Left ventricle myocardium inferior (tissue), 1 donor: ENCODE data around the gene OR1E2. TPM values are rescaled to one million over a fixed set of nuclear protein-coding genes. Genes with fewer than 3 reads are reported as not detected.
"Not testable (repeated sequence)": the region's sequence is repeated elsewhere in the genome, so short reads cannot be mapped to it uniquely, and the experiment has no call there.

ENCODE experiments used
- DNase-seq: peaks from one replicate; pipeline ENCODE4 v3.0.0-alpha.2; 2020
- H3K27ac ChIP-seq: fragments of 200-600 bp; replicated peaks from 2 replicates; pipeline ENCODE4 v1.8.0; 2021
- H3K27me3 ChIP-seq: fragments of 200-600 bp; 2 replicates; pipeline ENCODE4 v1.8.0; 2021; ENCODE audit warnings: low read depth
- H3K36me3 ChIP-seq: fragments of 200-600 bp; 2 replicates; pipeline ENCODE4 v1.8.0; 2021
- H3K4me1 ChIP-seq: fragments of 200-600 bp; 2 replicates; pipeline ENCODE4 v1.8.0; 2021
- H3K4me3 ChIP-seq: fragments of 200-600 bp; 2 replicates; pipeline ENCODE4 v1.8.0; 2021; ENCODE audit warnings: mild to moderate bottlenecking, moderate library complexity
- H3K9me3 ChIP-seq: fragments of 200-600 bp; replicated peaks from 2 replicates; pipeline ENCODE4 v1.8.0; 2021
- CTCF ChIP-seq: fragments of 200-600 bp; IDR thresholded peaks from 2 replicates; pipeline ENCODE4 v1.8.0; 2021; ENCODE audit warnings: antibody characterized with exemption, mild to moderate bottlenecking, borderline replicate concordance
- intact Hi-C: fragments of 100-400 bp; cut with micrococcal nuclease; formaldehyde crosslinking; loops from one replicate; pipeline ENCODE4 v1.11.0; 2022
- total RNA-seq: library from RNA; stranded (reverse); fragmentation: NEBNext Ultra II Directional; extraction: Animal tissue kit (Norgen Biotek cat#: 25700); gene quantifications from one replicate; pipeline ENCODE4 v1.2.1, GENCODE V29; 2021
- donor health status: DM: no; HTN: yes; CAD: no; lungs with severe emphysema.

The OR1E2 gene
- total RNA-seq, 1 donor from 2014 or later, result not detected

- no peak for TF ChIP-seq CTCF
- no peak for DNase-seq
- Histone ChIP-seq H3K4me1 (no peaks in the 10 kb centered on the region), H3K9me3 (peaks cover 32% of the 10 kb centered on the region), H3K27me3 (no peaks in the 10 kb centered on the region), H3K27ac (no peak within 1 kb of the TSS), H3K4me3 (no peak within 1 kb of the TSS), H3K36me3 (no peaks in the 10 kb centered on the region)
- intact Hi-C loops, result no loop called here
Measured at GRCh38 chr17:3411070-3411469, 22.6 kb downstream of the OR1E2 start, which contains the start of gene OR3A3. TSS of gene OR3A3 (plus strand) at chr17:3411370.

DNA sequence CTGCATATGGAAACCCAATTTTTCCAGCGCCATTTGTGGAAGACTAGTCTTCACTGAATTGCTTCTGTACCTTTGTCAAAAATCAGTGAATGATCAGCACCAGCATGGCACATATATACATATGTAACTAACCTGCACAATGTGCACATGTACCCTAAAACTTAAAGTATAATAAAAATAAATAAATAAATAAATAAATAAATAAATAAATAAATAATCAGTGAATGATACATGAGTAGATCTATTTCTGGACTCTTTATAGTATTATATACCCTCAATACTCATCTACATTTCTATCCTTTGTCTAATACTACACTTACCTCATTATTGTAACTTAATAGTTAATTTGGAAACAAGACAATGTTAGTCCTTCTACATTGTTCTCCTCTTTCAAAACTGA, 29.8 kb downstream of the OR1E2 start:
- DNase-seq, H3K4me1 ChIP-seq, H3K27ac ChIP-seq, H3K36me3 ChIP-seq, H3K27me3 ChIP-seq, intact Hi-C loops, H3K4me3 ChIP-seq: not testable (repeated sequence)
- H3K9me3 ChIP-seq, result peaks cover 36% of the 10 kb centered on the region

GRCh38 chr17:3401786-3402185, 31.9 kb downstream of the OR1E2 start:
- DNase-seq, result no peak
- Histone ChIP-seq H3K4me3 (no peak overlapping the region), H3K36me3 (no peaks in the 10 kb centered on the region), H3K27ac (no peak overlapping the region), H3K27me3 (peaks cover 16% of the 10 kb centered on the region), H3K9me3 (peaks cover 16% of the 10 kb centered on the region), H3K4me1 (no peaks in the 10 kb centered on the region)
- TF ChIP-seq CTCF, result no peak
- intact Hi-C loops, result no loop called here

DNA sequence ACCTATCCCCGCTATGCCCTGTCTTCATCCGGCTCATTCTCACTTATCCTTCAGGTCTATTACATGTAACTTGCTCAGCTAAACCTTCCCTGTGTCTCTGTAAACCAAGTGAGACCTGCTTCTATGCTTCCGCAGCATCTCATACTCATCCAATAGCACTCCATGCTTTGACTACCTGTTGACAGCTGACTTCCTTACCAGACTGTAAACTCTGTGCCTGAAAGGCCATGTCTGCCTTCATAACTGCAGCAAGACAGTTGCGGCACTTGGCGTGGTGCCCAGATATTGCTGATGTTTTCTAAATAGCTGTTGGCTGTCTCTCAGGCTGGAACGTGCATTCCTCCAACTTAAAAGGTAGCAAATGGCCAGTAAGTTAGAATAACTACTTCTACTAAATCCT, 33.6 kb downstream of the OR1E2 start:
- Histone ChIP-seq H3K9me3 (no peaks in the 10 kb centered on the region), H3K36me3 (no peaks in the 10 kb centered on the region), H3K4me1 (no peaks in the 10 kb centered on the region), H3K27me3 (peaks cover 28% of the 10 kb centered on the region), H3K4me3 (no peak overlapping the region), H3K27ac (no peak overlapping the region)
- intact Hi-C loops, result no loop called here
- no peak for TF ChIP-seq CTCF
- DNase-seq, result no peak

DNA sequence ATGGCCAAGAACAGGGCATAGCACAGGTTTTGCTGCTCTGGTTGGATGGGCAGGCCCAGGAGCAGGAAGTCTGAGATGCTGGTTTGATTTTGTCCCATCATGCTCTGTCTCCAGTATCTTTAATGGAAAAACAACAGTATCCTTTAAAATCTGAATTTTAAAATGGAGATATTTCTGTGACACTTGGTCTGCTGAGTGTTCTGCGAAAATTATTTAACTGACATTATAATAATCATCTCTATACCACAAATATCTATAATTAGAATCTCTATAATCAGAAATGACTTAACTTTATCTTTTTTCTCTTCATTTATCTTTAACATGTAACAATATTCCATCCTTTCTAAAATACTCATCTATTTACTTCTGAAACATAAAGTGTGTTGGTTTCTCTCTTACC, 35.3 kb downstream of the OR1E2 start, which contains the start of gene OR1E1:
OR1E1 (minus strand) TSS at position 101 of the 400 bp plus-strand sequence; CDS start at position 101, 0 bp downstream.
- Histone ChIP-seq H3K4me1 (no peaks in the 10 kb centered on the region), H3K9me3 (no peaks in the 10 kb centered on the region), H3K4me3 (no peak within 1 kb of the TSS), H3K36me3 (no peaks in the 10 kb centered on the region), H3K27ac (no peak within 1 kb of the TSS), H3K27me3 (peaks cover 33% of the 10 kb centered on the region)
- intact Hi-C loops, result no loop called here
- TF ChIP-seq CTCF, result no peak
- no peak for DNase-seq

GRCh38 chr17:3397801-3398200, 35.8 kb downstream of the OR1E2 start:
- H3K4me1 ChIP-seq, H3K4me3 ChIP-seq, intact Hi-C loops, DNase-seq, H3K36me3 ChIP-seq, H3K27ac ChIP-seq, H3K9me3 ChIP-seq: not testable (repeated sequence)
- peaks cover 33% of the 10 kb centered on the region for H3K27me3 ChIP-seq

DNA sequence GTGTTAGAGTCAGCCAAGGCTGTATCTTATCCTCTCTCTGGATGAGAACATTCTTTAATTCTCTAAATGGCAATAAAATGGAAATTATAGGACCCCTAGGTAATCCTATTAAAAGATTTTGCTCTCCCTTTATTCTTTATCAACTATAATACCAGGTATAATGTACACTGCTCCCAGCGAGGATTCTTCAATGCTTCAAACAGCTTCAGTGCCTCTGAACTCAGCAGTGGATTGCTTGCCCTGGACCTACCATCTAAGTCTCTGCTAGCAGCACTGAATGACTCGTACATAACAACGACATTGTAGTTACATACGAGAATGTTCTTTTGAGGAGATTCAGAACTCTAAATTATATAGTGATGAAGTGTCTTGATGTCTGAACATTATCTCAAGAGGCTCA, 43.9 kb downstream of the OR1E2 start:
- no peak for TF ChIP-seq CTCF
- Histone ChIP-seq H3K27me3 (peaks cover 38% of the 10 kb centered on the region), H3K27ac (no peak overlapping the region), H3K4me3 (no peak overlapping the region), H3K9me3 (peaks cover 17% of the 10 kb centered on the region), H3K36me3 (no peaks in the 10 kb centered on the region), H3K4me1 (no peaks in the 10 kb centered on the region)
- intact Hi-C loops, result no loop called here
- no peak for DNase-seq
